GM12875 (cell line): ENCODE data around the gene EFHB.
A peak's percentile ranks its signal among the peaks of the same experiment; 100 is the strongest.
"Not testable (repeated sequence)": the region's sequence is repeated elsewhere in the genome, so short reads cannot be mapped to it uniquely, and the experiment has no call there.

ENCODE experiments used
- H3K4me3 ChIP-seq: one replicate; pipeline ENCODE4 v1.5.1; 2011; ENCODE audit warnings: low read depth, low read length, control low read depth
- TF ChIP-seq, protein P1 (sequence below): IDR thresholded peaks from 2 replicates; pipeline ENCODE4 v1.5.1; 2011; ENCODE audit warnings: low read depth, mild to moderate bottlenecking, control low read depth, inconsistent platforms, low read length, moderate library complexity, borderline replicate concordance; ENCODE audit not compliant: insufficient read depth

Gene EFHB

DNA sequence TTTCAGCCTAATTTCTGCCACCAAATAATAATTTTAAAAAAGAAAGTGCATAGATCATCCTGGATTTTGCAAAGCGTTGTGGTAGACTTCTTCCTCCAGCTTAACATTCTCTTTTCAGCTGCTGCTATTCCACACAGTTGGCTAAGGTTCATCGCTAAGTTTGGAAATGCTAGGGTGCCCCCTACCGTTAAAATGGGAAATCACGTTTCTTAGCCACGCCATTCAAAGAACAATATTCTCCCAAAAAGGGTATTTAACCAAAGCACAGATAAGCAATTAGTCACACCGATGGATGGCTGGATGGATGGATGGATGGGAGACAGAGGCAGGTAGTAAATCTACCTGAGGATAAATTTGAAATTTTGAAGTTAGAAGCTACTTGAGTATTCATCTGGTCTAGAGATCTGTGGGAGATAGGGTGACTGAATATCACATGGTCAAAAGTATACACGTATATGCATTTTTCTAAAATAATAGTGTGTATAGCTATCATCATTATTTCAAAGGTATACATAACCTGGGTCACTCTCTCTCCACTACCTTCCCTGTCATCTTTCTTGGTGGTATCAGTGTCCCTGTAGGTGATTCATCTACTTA lies 67.2 kb downstream of the EFHB start:
- TF ChIP-seq, protein P1, sequence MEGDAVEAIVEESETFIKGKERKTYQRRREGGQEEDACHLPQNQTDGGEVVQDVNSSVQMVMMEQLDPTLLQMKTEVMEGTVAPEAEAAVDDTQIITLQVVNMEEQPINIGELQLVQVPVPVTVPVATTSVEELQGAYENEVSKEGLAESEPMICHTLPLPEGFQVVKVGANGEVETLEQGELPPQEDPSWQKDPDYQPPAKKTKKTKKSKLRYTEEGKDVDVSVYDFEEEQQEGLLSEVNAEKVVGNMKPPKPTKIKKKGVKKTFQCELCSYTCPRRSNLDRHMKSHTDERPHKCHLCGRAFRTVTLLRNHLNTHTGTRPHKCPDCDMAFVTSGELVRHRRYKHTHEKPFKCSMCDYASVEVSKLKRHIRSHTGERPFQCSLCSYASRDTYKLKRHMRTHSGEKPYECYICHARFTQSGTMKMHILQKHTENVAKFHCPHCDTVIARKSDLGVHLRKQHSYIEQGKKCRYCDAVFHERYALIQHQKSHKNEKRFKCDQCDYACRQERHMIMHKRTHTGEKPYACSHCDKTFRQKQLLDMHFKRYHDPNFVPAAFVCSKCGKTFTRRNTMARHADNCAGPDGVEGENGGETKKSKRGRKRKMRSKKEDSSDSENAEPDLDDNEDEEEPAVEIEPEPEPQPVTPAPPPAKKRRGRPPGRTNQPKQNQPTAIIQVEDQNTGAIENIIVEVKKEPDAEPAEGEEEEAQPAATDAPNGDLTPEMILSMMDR = peak; percentile 57; the same call in 1 of the 2 replicates

DNA sequence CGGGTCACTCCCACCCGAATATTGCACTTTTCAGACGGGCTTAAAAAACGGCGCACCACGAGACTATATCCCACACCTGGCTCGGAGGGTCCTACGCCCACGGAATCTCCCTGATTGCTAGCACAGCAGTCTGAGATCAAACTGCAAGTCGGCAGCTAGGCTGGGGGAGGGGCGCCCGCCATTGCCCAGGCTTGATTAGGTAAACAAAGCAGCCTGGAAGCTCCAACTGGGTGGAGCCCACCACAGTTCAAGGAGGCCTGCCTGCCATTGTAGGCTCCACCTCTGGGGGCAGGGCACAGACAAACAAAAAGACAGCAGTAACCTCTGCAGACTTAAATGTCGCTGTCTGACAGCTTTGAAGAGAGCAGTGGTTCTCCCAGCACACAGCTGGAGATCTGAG lies 78.7 kb downstream of the EFHB start:
- not testable (repeated sequence) for H3K4me3 ChIP-seq

More for the DNA sequence above, 67.2 kb downstream of the EFHB start:
- H3K4me3 ChIP-seq = no peak overlapping the region

- H3K4me3 ChIP-seq = not testable (repeated sequence)
Observed at GRCh38 chr3:19846609-19847008, 87.4 kb downstream of the EFHB start.
